ENCODE results near the gene JAZF1. TPM values are rescaled to one million over a fixed set of nuclear protein-coding genes. Genes with fewer than 3 reads are reported as not detected.

JAZF1 gene
- total RNA-seq (2021): 7.6 and 9.1 TPM in 2 replicates
- long read RNA-seq, transcript JAZF1-201 (5 exons, 3,125 nt): major isoform, 39 of 54 reads
- long read RNA-seq, partial matches to known transcripts: 7 of 54 reads
- long read RNA-seq, other reads (novel, unspliced or antisense): 8 of 54 reads

- Mint-ChIP-seq H3K27me3 (ENCODE audit: low read depth) (peaks cover 11% of the 10 kb centered on the region), H3K4me3 (peak within 1 kb of the TSS; percentile 80 to 91), H3K27ac (peak within 1 kb of the TSS; percentile 51 to 97 (median 80); a peak in 5 of 7 replicates), H3K36me3 (ENCODE audit: insufficient read depth in 1 of 3, low read depth in 3 of 3) (peaks cover 0 to 2% (median 0%) of the 10 kb centered on the region in 3 experiments; a peak in 1 of 7 replicates), H3K4me1 (peaks cover 24 to 35% of the 10 kb centered on the region in 2 experiments), H3K9me3 (peaks cover 0 to 2% of the 10 kb centered on the region in 2 experiments; a peak in 1 of 5 replicates)
- H2BK20ac ChIP-seq (ENCODE audit: low read depth, low read length, poor library complexity, severe bottlenecking): no peak within 1 kb of the TSS
- H2BK15ac ChIP-seq (ENCODE audit: low read depth, low read length): no peak within 1 kb of the TSS
- H4K5ac ChIP-seq (ENCODE audit: insufficient read length, low read depth, low read length): no peak within 1 kb of the TSS
- WGBS (ENCODE audit: extremely low coverage, insufficient read length, low lambda C conversion rate): no CpG with 5 or more reads among the region's 64 CpGs
- H3K79me2 ChIP-seq (ENCODE audit: insufficient read depth, low read length): peaks cover 6% of the 10 kb centered on the region; the same call in 1 of the 2 replicates
- no peak within 1 kb of the TSS for H2BK5ac ChIP-seq (ENCODE audit: insufficient read length, low read length)
- no peak within 1 kb of the TSS for H3K14ac ChIP-seq (ENCODE audit: insufficient read depth, low read length)
- no peak within 1 kb of the TSS for H2AFZ ChIP-seq (ENCODE audit: low read length)
- H3K23me2 ChIP-seq (ENCODE audit: insufficient read length, low read depth, low read length, poor library complexity, severe bottlenecking): peaks cover 9% of the 10 kb centered on the region
- peak within 1 kb of the TSS; percentile 62 for H3K4me2 ChIP-seq (ENCODE audit: insufficient read depth, insufficient read length, low read length)
- DNase-seq: peak; percentile 88
- H2BK12ac ChIP-seq (ENCODE audit: insufficient read length, low read depth, low read length): no peak within 1 kb of the TSS
- H4K20me1 ChIP-seq (ENCODE audit: control insufficient read depth, insufficient read depth, insufficient read length): no peaks in the 10 kb centered on the region
- TF ChIP-seq CTCF (conservative IDR thresholded peaks at IDR 0.05): no peak
- H3K4ac ChIP-seq (ENCODE audit: low read depth, low read length): no peak within 1 kb of the TSS
- no peak within 1 kb of the TSS for H3K9ac ChIP-seq (ENCODE audit: extremely low read depth, insufficient read length, low read length)
- no peak within 1 kb of the TSS for H2AK5ac ChIP-seq (ENCODE audit: insufficient read length, low read length)
- no peak within 1 kb of the TSS for H3T11ph ChIP-seq (ENCODE audit: low read length)
- no peak within 1 kb of the TSS for H2BK120ac ChIP-seq (ENCODE audit: low read depth, low read length, poor library complexity, severe bottlenecking)
- H4K8ac ChIP-seq (replicated peaks; ENCODE audit: insufficient read length, low read depth, low read length): no peak within 1 kb of the TSS
- H3K23ac ChIP-seq (ENCODE audit: insufficient read length, low read depth, low read length): no peak within 1 kb of the TSS
- no peak within 1 kb of the TSS for H3K27ac ChIP-seq (ENCODE audit: insufficient read length, low read depth, low read length)
- H3K4me1 ChIP-seq (ENCODE audit: insufficient read depth, low read length): peaks cover 13% of the 10 kb centered on the region
- H3K56ac ChIP-seq (ENCODE audit: insufficient read length, low read depth, low read length): no peak within 1 kb of the TSS
- no peak within 1 kb of the TSS for H4K91ac ChIP-seq (ENCODE audit: insufficient read length, low read depth, low read length)
- no peak within 1 kb of the TSS for H3K18ac ChIP-seq (ENCODE audit: insufficient read length, low read depth, low read length)
- no peaks in the 10 kb centered on the region for H3K79me1 ChIP-seq (ENCODE audit: insufficient read depth, low read depth, low read length, poor library complexity, severe bottlenecking)
- H3K27me3 ChIP-seq (ENCODE audit: insufficient read depth, low read length): no peaks in the 10 kb centered on the region
- H3K9me3 ChIP-seq (ENCODE audit: control insufficient read depth, low read depth, low read length): no peaks in the 10 kb centered on the region
Observed at GRCh38 chr7:28180364-28181147, at the start of gene JAZF1. Gene JAZF1 (minus strand): TSS chr7:28180795.
